ENCODE measurements around the gene CCDC92. TPM values are rescaled to one million over a fixed set of nuclear protein-coding genes. Genes with fewer than 3 reads are reported as not detected.

Gene CCDC92
- polyA plus RNA-seq, 1 donor from 2014 or later = 11.3 TPM

GRCh38 chr12:124015494-124016461 lies 43.1 kb upstream of the CCDC92 start:
- H3K36me3 ChIP-seq (ENCODE audit: insufficient read depth, low read length) = peaks cover 11% of the 10 kb centered on the region
- no peaks in the 10 kb centered on the region for H3K79me2 ChIP-seq (replicated peaks; ENCODE audit: insufficient read depth, low read length)
- H3K4me3 ChIP-seq (ENCODE audit: low read length) = no peak overlapping the region
- no peak overlapping the region for H3K4me2 ChIP-seq (ENCODE audit: low read length)
- TF ChIP-seq POLR2AphosphoS5 (IDR thresholded peaks at IDR 0.05) (no peak), MXI1 (conservative IDR thresholded peaks at IDR 0.05; ENCODE audit: poor library complexity, severe bottlenecking) (no peak), EZH2 (IDR thresholded peaks at IDR 0.05; ENCODE audit: borderline replicate concordance, insufficient read depth, low read length, poor library complexity, severe bottlenecking) (no peak), TAF1 (IDR thresholded peaks at IDR 0.05; ENCODE audit: low read depth) (no peak), EP300 (conservative IDR thresholded peaks at IDR 0.05; ENCODE audit: poor library complexity, severe bottlenecking) (no peak), CTCF (IDR thresholded peaks at IDR 0.05; ENCODE audit: poor library complexity, severe bottlenecking) (no peak), RAD21 (conservative IDR thresholded peaks at IDR 0.05) (no peak), REST (IDR thresholded peaks at IDR 0.05; ENCODE audit: borderline replicate concordance) (no peak)
- no peaks in the 10 kb centered on the region for H3K9me3 ChIP-seq (ENCODE audit: low read length)
- no peak overlapping the region for H2AFZ ChIP-seq (ENCODE audit: low read depth, low read length)
- H3F3A ChIP-seq (ENCODE audit: insufficient read depth, low read length, poor library complexity, severe bottlenecking) = no peaks in the 10 kb centered on the region
- H3K9me2 ChIP-seq (ENCODE audit: insufficient read depth, low read length) = no peaks in the 10 kb centered on the region
- no peak overlapping the region for H3K9ac ChIP-seq (ENCODE audit: low read length)
- H3K27ac ChIP-seq (ENCODE audit: low read length) = no peak overlapping the region
- no peaks in the 10 kb centered on the region for H3K27me3 ChIP-seq (ENCODE audit: insufficient read depth, low read depth, low read length)
- H4K20me1 ChIP-seq (ENCODE audit: insufficient read depth) = no peaks in the 10 kb centered on the region

GRCh38 chr12:124013073-124013472 lies 40.4 kb upstream of the CCDC92 start:
- no peak overlapping the region for H3K4me2 ChIP-seq (ENCODE audit: low read length)
- H3K79me2 ChIP-seq (replicated peaks; ENCODE audit: insufficient read depth, low read length) = no peaks in the 10 kb centered on the region
- H4K20me1 ChIP-seq (ENCODE audit: insufficient read depth) = no peaks in the 10 kb centered on the region
- peaks cover 16% of the 10 kb centered on the region for H3K36me3 ChIP-seq (ENCODE audit: insufficient read depth, low read length)
- no peak overlapping the region for H3K4me3 ChIP-seq (ENCODE audit: low read length)
- no peaks in the 10 kb centered on the region for H3K9me3 ChIP-seq (ENCODE audit: low read length)
- no peak overlapping the region for H2AFZ ChIP-seq (ENCODE audit: low read depth, low read length)
- H3F3A ChIP-seq (ENCODE audit: insufficient read depth, low read length, poor library complexity, severe bottlenecking) = no peaks in the 10 kb centered on the region
- H3K9me2 ChIP-seq (ENCODE audit: insufficient read depth, low read length) = no peaks in the 10 kb centered on the region
- H3K9ac ChIP-seq (ENCODE audit: low read length) = no peak overlapping the region
- H3K27ac ChIP-seq (ENCODE audit: low read length) = no peak overlapping the region
- H3K27me3 ChIP-seq (ENCODE audit: insufficient read depth, low read depth, low read length) = no peaks in the 10 kb centered on the region
- TF ChIP-seq MXI1 (conservative IDR thresholded peaks at IDR 0.05; ENCODE audit: poor library complexity, severe bottlenecking) = no peak
- no peak for TF ChIP-seq RAD21 (conservative IDR thresholded peaks at IDR 0.05)
- no peak for TF ChIP-seq TAF1 (IDR thresholded peaks at IDR 0.05; ENCODE audit: low read depth)
- TF ChIP-seq CTCF (IDR thresholded peaks at IDR 0.05; ENCODE audit: poor library complexity, severe bottlenecking) = no peak
- TF ChIP-seq POLR2AphosphoS5 (IDR thresholded peaks at IDR 0.05) = no peak
- TF ChIP-seq EP300 (conservative IDR thresholded peaks at IDR 0.05; ENCODE audit: poor library complexity, severe bottlenecking) = no peak
- TF ChIP-seq SMC3 (conservative IDR thresholded peaks at IDR 0.05; ENCODE audit: poor library complexity) = no peak
- no peak for TF ChIP-seq REST (IDR thresholded peaks at IDR 0.05; ENCODE audit: borderline replicate concordance)
- no peak for TF ChIP-seq EZH2 (IDR thresholded peaks at IDR 0.05; ENCODE audit: borderline replicate concordance, insufficient read depth, low read length, poor library complexity, severe bottlenecking)
